Stomach (tissue), 9 donors: ENCODE data around the gene LEMD2. TPM values are rescaled to one million over a fixed set of nuclear protein-coding genes. Genes with fewer than 3 reads are reported as not detected.

Experiments used
- DNase-seq, 2 donors: peaks; one replicate each; pipeline versions ENCODE4 v3.0.0 to v3.0.0-alpha.2; 2013 to 2019
- H3K27ac ChIP-seq, 5 donors: fragments of 200-600 bp in 4 of 5; sonication (generic) in 4 of 5; one replicate each; pipeline ENCODE4 v1.5.1; 2013 to 2019; ENCODE audit warnings: mild to moderate bottlenecking in 1 of 5, moderate library complexity in 1 of 5
- H3K27me3 ChIP-seq, 3 donors: fragments of 200-600 bp; sonication (generic); one replicate each; pipeline ENCODE4 v1.5.1; 2017 to 2019; ENCODE audit warnings: mixed run types in 1 of 3
- H3K36me3 ChIP-seq, 4 donors: fragments of 200-600 bp; sonication (generic); 1 replicate in 3 of 4; 2 replicates in 1 of 4; pipeline ENCODE4 v1.5.1; 2016 to 2019
- H3K4me1 ChIP-seq, 4 donors: fragments of 200-600 bp; sonication (generic); one replicate each; pipeline ENCODE4 v1.5.1; 2016 to 2019
- H3K4me3 ChIP-seq, 4 donors: fragments of 200-600 bp; sonication (generic) in 3 of 4; one replicate each; pipeline ENCODE4 v1.5.1; 2016 to 2019; ENCODE audit warnings: mild to moderate bottlenecking in 1 of 4
- H3K9me3 ChIP-seq, 4 donors: fragments of 200-600 bp; sonication (generic); one replicate each; pipeline ENCODE4 v1.5.1; 2016 to 2019
- EP300 ChIP-seq: sonication (generic); formaldehyde crosslinking; IDR thresholded peaks from one replicate; pipeline ENCODE4 v1.6.1; 2017; ENCODE audit warnings: antibody characterized with exemption
- POLR2A ChIP-seq, 4 donors: fragments of 450-650 bp; IDR thresholded peaks; one replicate each; pipeline ENCODE4 v1.6.1; 2016; ENCODE audit warnings: antibody characterized with exemption in 4 of 4, control low read depth in 2 of 4, mild to moderate bottlenecking in 1 of 4, moderate library complexity in 1 of 4
- POLR2AphosphoS5 ChIP-seq, 3 donors: sonication (generic); formaldehyde crosslinking; IDR thresholded peaks; one replicate each; pipeline ENCODE4 v1.6.1; 2016; ENCODE audit warnings: antibody characterized with exemption in 3 of 3
- WGBS, 5 donors: extraction: QIAGEN DNeasy Blood & Tissue Kit in 3 of 5; methylation state at CpG; one replicate each; pipeline versions ENCODE4 v1.1.5 to v1.1.7; 2013 to 2018; 5-methylcytosine and 5-hydroxymethylcytosine counted together
- intact Hi-C: fragments of 100-400 bp; cut with DNase I; formaldehyde crosslinking; loops from one replicate; pipeline ENCODE4 v1.15.1; 2023; ENCODE audit warnings: low total_unique reads
- polyA plus RNA-seq, 3 donors: library from polyadenylated mRNA; stranded (reverse); fragments of 200-250 nt; gene quantifications; one replicate each; pipeline ENCODE4 v1.2.3, GENCODE V29; 2013
- total RNA-seq, 5 donors: library from RNA; depleted of rRNA; stranded (reverse); fragments of >200 nt; gene quantifications; one replicate each; pipeline versions ENCODE4 v1.1.0 to v1.2.3, GENCODE V29; 2014 to 2016
- TF ChIP-seq, protein P1 (sequence below), 7 experiments: fragments of 450-650 bp in 4 of 7; fragments of 200-600 bp in 3 of 7; sonication (generic) in 3 of 7; IDR thresholded peaks; one replicate each; pipeline ENCODE4 v1.5.1; 2016 to 2019; ENCODE audit warnings: antibody characterized with exemption in 7 of 7, control low read depth in 2 of 7, mild to moderate bottlenecking in 1 of 7
- donor health status: healthy with polysubstance abuse.
- donor health status: Bipolar disorder and iron deficiency.
- donor health status: healthy.

The LEMD2 gene
- total and polyA plus RNA-seq, 8 donors, result 22.0 to 428 (median 54.2) TPM

DNA sequence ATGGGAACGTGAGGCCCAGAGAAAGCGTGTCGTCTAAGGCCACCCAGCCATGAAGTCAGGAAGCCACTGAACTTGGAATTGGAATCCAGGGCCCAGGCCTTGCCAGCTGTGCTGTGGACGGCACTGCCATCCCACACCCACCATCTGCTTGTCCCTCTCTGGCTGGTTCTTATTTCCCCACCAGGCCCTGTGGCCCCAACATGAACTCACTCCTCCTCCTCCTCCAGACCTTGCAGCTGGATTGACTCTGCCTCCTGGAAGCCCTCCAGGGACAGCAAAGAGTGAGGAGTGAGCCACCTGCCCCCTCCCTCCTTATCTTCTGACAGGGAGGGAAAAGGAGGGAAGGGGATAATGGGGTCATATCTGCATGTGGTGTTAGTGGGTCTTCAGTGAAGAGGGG is 26.2 kb downstream of the LEMD2 start:
- Histone ChIP-seq H3K9me3 (no peaks in the 10 kb centered on the region), H3K36me3 (no peaks in the 10 kb centered on the region), H3K27me3 (no peaks in the 10 kb centered on the region), H3K4me1 (peaks cover 4 to 25% (median 15%) of the 10 kb centered on the region in 4 donors), H3K27ac (no peak overlapping the region), H3K4me3 (no peak overlapping the region)
- 75 to 89% (median 84%) methylated on average over 4 of the region's 4 CpGs for WGBS, 5 donors
- intact Hi-C loops, result no loop called here
- no peak for DNase-seq
- TF ChIP-seq POLR2A (IDR thresholded peaks at IDR 0.05), result no peak
- TF ChIP-seq EP300, result no peak
- TF ChIP-seq, protein P1, sequence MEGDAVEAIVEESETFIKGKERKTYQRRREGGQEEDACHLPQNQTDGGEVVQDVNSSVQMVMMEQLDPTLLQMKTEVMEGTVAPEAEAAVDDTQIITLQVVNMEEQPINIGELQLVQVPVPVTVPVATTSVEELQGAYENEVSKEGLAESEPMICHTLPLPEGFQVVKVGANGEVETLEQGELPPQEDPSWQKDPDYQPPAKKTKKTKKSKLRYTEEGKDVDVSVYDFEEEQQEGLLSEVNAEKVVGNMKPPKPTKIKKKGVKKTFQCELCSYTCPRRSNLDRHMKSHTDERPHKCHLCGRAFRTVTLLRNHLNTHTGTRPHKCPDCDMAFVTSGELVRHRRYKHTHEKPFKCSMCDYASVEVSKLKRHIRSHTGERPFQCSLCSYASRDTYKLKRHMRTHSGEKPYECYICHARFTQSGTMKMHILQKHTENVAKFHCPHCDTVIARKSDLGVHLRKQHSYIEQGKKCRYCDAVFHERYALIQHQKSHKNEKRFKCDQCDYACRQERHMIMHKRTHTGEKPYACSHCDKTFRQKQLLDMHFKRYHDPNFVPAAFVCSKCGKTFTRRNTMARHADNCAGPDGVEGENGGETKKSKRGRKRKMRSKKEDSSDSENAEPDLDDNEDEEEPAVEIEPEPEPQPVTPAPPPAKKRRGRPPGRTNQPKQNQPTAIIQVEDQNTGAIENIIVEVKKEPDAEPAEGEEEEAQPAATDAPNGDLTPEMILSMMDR (IDR thresholded peaks at IDR 0.05), result no peak
- no peak for TF ChIP-seq POLR2AphosphoS5 (IDR thresholded peaks at IDR 0.05)

DNA sequence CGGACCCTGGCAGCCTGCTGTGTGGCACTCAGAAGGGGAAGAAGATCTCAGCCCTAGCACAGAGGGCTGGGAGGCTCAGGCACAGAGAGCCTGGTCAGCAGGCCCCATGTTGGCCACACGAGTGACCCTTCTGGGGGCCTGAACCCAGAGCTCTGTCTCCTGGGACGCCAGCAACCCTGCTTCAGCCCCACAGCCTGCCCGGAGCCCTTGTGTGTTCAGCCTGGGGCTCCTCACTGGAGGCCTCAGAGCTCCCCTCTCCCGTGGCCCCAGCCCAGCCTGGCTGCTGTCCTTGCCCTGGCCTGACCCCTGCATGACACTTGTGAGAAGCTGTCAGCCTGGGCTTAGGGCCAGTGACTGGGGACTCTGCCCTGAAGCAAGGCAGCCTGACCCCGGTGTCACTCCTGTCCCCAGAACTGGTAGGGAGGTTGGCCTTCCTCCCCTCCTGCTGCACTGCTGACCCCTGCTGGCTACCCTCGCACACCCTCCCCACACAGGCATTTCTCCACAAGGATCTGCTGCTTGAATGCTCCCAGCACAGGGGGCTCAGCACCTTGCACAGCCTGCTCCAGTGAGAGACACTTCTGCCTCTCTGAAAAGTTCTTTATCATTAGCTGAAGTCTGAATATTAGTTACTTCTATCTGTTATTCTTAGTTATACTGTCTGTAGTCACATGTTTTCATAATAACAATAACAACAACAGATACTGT is 26.9 kb downstream of the LEMD2 start:
- Histone ChIP-seq H3K27me3 (no peaks in the 10 kb centered on the region), H3K4me3 (no peak overlapping the region), H3K9me3 (no peaks in the 10 kb centered on the region), H3K36me3 (no peaks in the 10 kb centered on the region), H3K4me1 (peaks cover 4 to 28% (median 17%) of the 10 kb centered on the region in 4 donors), H3K27ac (peak overlapping the region in 2 of 5 donors; percentile 46 to 49)
- WGBS, 5 donors, result 36 to 60% (median 53%) methylated on average over 4 to 7 of the region's 7 CpGs
- TF ChIP-seq POLR2AphosphoS5 (IDR thresholded peaks at IDR 0.05), result peak in 1 of 3 donors; percentile 6
- TF ChIP-seq POLR2A (IDR thresholded peaks at IDR 0.05), result no peak
- TF ChIP-seq EP300, result no peak
- TF ChIP-seq, protein P1 (IDR thresholded peaks at IDR 0.05), result peak in 5 of 7 experiments; percentile 30 to 61 (median 34)
- peak; percentile 73 to 79 for DNase-seq
- intact Hi-C loops, result no loop called here

DNA sequence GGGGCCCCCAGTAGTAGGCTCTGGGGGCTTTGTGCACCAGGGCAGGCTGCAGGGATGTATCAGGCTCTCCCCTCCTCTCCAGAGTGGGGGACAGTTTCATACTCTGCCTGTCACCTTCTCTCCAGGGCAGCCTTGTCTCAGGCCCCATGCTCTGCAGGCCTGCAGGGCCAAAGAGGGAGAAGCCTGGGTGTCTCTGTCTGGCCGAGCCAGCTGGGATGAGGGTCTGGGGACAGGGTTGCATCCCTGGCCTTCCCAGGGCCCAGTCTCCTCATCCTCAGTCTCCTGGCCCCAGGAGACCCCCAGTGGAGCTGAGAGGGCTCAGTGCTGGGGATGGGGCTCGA is 27.4 kb downstream of the LEMD2 start:
- Histone ChIP-seq H3K27ac (peak overlapping the region in 2 of 5 donors; percentile 46 to 49), H3K36me3 (no peaks in the 10 kb centered on the region), H3K27me3 (no peaks in the 10 kb centered on the region), H3K9me3 (no peaks in the 10 kb centered on the region), H3K4me1 (peaks cover 4 to 34% (median 20%) of the 10 kb centered on the region in 4 donors), H3K4me3 (no peak overlapping the region)
- TF ChIP-seq POLR2AphosphoS5 (IDR thresholded peaks at IDR 0.05), result no peak
- TF ChIP-seq, protein P1 (IDR thresholded peaks at IDR 0.05), result no peak
- no peak for TF ChIP-seq POLR2A (IDR thresholded peaks at IDR 0.05)
- no peak for TF ChIP-seq EP300
- WGBS, 5 donors, result 40 to 83% (median 77%) methylated on average over 1 to 2 of the region's 2 CpGs; no CpG with 5 or more reads in 1 of the 5 donors
- intact Hi-C loops, result no loop called here
- no peak for DNase-seq

DNA sequence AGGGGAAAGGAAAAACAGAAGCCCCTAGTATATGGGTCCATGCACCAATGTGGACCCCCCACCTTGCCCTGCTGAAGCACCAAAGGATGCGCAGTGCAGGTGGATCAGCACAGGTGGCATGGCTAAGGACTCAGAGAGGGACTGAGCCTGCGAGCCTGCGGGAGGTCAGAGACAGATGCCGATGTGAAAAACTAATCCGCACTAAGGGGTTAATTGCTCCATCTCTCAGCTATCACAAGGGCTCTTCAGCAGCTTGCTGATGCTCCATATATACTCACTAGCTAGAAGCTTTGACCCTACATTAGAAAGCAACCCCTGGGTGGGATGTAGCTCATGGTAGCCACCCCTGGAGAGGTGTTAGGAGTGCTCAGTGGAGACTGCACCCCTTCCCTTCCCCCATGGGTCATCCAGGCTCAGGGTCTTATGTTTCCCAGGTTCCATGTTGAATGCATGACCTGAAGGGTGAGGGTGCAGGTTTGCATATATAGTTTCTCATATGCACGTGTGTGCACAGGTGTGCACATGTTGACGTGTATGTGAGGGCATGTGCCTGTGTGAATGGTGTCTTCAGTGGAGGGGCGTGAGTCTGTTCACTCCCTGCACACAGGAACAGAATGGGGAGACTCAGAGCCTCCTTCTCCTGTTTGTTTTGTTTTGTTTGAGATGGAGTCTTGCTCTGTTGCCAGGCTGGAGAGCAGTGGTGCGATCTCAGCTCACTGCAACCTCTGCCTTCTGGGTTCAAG is 28.9 kb downstream of the LEMD2 start:
- DNase-seq, result no peak
- TF ChIP-seq POLR2AphosphoS5 (IDR thresholded peaks at IDR 0.05) (no peak), EP300 (no peak), POLR2A (IDR thresholded peaks at IDR 0.05) (no peak)
- TF ChIP-seq, protein P1 (IDR thresholded peaks at IDR 0.05), result no peak
- no peaks in the 10 kb centered on the region for H3K9me3 ChIP-seq
- H3K4me1 ChIP-seq, result peaks cover 4 to 34% (median 20%) of the 10 kb centered on the region in 4 donors
- H3K36me3 ChIP-seq, result no peaks in the 10 kb centered on the region
- peak overlapping the region in 1 of 5 donors; percentile 58 for H3K27ac ChIP-seq
- intact Hi-C loops, result no loop called here
- H3K27me3 ChIP-seq, result no peaks in the 10 kb centered on the region
- no peak overlapping the region for H3K4me3 ChIP-seq
- 76 to 89% (median 78%) methylated on average over 9 of the region's 9 CpGs for WGBS, 5 donors
